Transverse colon (tissue), 4 donors: ENCODE results near the gene TUBA3C.

Source experiments
- CTCF ChIP-seq, 5 experiments: fragments of 200-600 bp in 3 of 5; fragments of 450-650 bp in 2 of 5; sonication (generic) in 3 of 5; IDR thresholded peaks; 1 replicate in 2 of 5; 2 replicates in 3 of 5; pipeline ENCODE4 v1.5.1; 2016 to 2017; ENCODE audit warnings: antibody characterized with exemption in 5 of 5, inconsistent platforms in 3 of 5, mild to moderate bottlenecking in 2 of 5, moderate library complexity in 1 of 5
- POLR2A ChIP-seq: fragments of 450-650 bp; IDR thresholded peaks from one replicate; pipeline ENCODE4 v1.6.1; 2016; ENCODE audit warnings: antibody characterized with exemption, mild to moderate bottlenecking, moderate library complexity
- POLR2AphosphoS5 ChIP-seq, 3 donors: sonication (generic); formaldehyde crosslinking; IDR thresholded peaks; one replicate each; pipeline ENCODE4 v1.6.1; 2016; ENCODE audit warnings: antibody characterized with exemption in 3 of 3

- TF ChIP-seq POLR2A: no peak
- no peak for TF ChIP-seq CTCF (IDR thresholded peaks at IDR 0.05)
- no peak for TF ChIP-seq POLR2AphosphoS5 (IDR thresholded peaks at IDR 0.05)
Observed at GRCh38 chr13:19151581-19152263, 29.9 kb downstream of the TUBA3C start.
